RPMI7951 (cell line): Measurements from ENCODE around the gene ZNF556. TPM values are rescaled to one million over a fixed set of nuclear protein-coding genes. Genes with fewer than 3 reads are reported as not detected.

Source experiments
- DNase-seq: peaks from one replicate; pipeline ENCODE4 v3.0.0-alpha.2; 2012; ENCODE audit warnings: low read depth
- total RNA-seq: library from RNA; depleted of rRNA; stranded (reverse); fragments of >200 nt; shearing (Covaris generic); gene quantifications from 2 replicates; pipeline ENCODE4 v1.2.3, GENCODE V29; 2014; rRNA removed

Gene ZNF556
- 0.68 and 1.7 TPM in 2 replicates for total RNA-seq

GRCh38 chr19:2867025-2867991 is at the start of gene ZNF556:
Gene ZNF556, plus strand, starts transcription at chr19:2867335. Its CDS starts 87 bp downstream, at chr19:2867422.
- DNase-seq, result peak; percentile 96

DNA sequence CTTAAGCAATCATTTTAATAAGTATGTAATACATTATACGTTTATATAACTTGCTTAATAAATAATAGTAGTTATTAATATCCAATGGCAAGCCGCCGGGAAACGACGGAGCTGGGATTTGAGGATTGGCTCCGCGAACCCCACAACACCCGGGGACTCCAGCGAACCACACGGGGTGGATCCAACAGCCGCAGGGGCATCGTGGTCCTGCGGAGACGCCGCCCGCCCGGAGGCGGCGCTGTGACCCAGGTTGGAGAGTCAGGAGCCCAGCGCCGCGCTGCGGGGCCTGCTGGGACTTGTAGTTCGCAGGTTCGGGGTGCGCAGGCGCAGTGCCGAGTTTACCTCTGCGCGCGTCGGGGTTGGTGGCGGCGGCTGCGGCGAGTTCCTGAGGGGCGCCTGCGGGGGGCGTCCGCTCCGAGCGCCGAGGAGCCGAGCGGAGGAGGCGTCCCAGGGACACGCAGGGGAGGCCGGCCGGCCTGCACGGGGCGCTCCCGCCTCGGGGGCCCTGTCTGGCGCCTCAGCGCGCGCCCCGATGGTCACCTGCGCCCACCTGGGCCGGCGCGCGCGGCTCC is 47.5 kb upstream of the ZNF556 start, which contains the start of gene ZNF554:
TSS of gene ZNF554 (plus strand) at position 329 of the 572 bp plus-strand sequence. CDS start at position 533, 204 bp downstream.
- DNase-seq, result peak; percentile 92

DNA sequence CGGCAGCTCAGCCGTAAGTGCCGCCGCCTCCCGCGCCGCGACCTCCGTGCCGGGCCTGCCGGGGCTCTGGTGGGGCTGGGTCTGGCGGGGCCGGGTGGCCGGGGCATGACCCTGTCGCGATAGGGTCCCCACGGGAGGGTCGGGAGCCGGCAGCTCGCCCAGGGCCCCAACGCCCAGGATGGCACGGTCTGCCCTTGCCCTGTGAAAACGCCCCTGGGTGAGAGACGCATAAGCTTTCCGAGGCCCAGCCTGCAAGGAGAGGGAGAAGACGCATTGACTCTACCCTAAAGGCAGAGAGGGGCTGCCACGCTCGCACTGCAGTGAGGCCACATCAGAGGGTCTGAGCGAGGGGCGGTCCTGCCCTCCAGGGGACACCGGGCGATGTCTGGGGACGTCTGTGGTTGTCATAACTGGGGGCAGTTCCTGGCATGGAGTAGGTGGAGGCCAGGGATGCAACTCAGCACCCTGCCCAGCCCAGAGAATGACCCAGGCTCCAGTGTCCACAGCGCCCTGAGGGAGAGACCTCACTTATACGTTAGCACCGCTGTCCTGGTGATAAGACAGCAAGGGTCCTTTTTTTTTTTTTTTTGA is 46.9 kb upstream of the ZNF556 start:
- DNase-seq, result no peak

DNA sequence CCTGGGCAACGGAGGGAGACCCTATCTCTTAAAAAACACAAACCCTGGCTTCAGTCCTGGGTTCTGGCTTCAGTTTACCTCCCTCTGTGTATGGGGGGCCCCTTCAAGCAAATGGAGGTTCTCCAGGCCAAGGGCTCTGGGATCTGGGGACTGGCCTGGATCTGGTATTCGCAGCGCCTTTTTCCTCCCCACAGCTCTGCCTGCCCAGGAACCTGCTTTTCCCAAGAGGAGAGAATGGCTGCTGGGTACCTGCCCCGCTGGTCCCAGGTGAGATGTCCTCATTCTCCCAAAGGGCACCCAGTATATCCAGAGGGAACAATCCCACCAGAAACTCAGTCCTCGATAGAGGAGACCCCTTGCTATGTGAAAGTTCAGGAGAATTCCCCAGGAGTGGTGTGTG is 44.3 kb upstream of the ZNF556 start:
- DNase-seq, result no peak

GRCh38 chr19:2823646-2824045 is 43.5 kb upstream of the ZNF556 start:
- DNase-seq, result no peak

DNA sequence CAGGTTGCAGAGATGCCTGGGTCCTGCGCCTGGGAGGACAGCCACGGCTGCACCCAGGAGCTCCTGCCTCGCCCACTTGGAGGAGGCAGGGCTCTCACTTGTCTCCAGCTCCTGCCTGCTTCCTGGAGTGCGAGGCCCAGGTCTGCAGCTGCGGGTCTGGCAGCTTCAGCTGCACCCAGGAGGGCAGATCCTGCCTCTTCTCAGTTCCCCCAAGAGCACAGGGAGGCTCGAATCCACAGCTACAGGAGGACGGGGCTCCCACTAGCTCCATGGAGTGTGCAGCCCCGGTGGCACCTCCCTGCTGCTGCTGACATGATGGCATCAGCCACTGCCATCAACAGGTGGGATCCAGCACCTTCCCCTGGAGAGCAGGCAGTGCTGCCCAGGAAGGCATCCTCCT is 43.0 kb upstream of the ZNF556 start:
- DNase-seq, result no peak

- no peak for DNase-seq
These were observed 40.1 kb upstream of the ZNF556 start for GRCh38 chr19:2827022-2827421.

GRCh38 chr19:2827840-2828489 is 39.2 kb upstream of the ZNF556 start:
- no peak for DNase-seq

GRCh38 chr19:2834294-2834871 is 32.8 kb upstream of the ZNF556 start:
- no peak for DNase-seq

DNA sequence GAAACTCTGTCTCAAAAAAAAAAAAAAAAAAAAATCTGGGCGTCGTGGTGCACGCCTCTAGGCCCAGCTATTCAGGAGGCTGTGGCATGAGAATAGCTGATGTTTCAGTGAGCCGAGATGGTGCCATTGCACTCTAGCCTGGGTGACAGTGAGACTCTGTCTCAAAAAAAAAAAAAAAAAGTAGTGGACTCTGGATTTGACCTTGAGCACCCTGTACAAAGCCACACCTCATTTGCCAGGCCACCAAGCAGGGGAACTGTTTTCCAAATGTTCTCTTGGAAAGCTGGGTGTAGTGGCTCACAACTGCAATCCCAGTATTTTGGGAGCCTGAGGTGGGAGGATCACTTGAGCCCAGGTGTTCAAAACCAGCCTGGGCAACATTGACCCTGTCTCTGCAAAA is 29.7 kb upstream of the ZNF556 start:
- DNase-seq, result no peak

- DNase-seq, result peak; percentile 99
These were observed 26.0 kb upstream of the ZNF556 start, which contains the start of gene ZNF555 for GRCh38 chr19:2840794-2841791. Gene ZNF555, plus strand, starts transcription at chr19:2841475. Its CDS starts 98 bp downstream, at chr19:2841573.

GRCh38 chr19:2841855-2842574 is 25.1 kb upstream of the ZNF556 start:
- no peak for DNase-seq

- no peak for DNase-seq
These were observed 22.0 kb upstream of the ZNF556 start for GRCh38 chr19:2845107-2845506.

DNA sequence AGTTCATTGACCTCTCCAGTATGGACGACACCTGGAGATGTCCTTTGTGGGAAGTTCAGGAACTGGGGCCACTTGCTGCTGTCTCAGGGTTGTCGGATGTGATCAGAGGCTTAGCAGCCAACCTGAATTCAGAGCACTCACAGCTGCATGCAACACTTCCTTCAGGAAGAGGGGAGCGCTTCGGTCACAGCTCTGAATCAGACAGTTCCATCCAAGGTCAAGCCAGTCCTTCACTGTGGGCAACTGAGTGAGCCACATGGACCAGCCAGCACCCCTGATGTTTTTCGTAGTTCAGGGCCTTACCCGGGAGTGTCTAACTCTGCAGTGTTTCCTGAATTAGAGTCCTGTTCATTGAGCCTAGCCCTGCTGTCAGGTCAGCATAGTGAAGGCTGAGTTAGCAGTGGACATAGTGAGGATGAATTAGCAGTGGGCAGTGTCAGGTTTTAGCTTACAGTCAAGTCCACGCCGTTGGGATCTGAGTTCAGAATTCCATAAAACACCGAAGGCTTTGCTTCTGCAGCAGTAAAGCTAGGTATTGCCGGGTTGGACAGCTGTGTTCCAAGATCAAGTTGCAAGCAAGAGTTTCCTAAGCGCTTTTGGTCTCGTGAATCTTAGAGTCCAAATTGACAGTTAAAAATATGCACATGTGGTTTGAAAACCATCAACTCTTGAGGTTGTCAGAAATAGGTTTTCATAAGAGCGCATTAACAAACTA is 20.8 kb upstream of the ZNF556 start:
- no peak for DNase-seq

DNA sequence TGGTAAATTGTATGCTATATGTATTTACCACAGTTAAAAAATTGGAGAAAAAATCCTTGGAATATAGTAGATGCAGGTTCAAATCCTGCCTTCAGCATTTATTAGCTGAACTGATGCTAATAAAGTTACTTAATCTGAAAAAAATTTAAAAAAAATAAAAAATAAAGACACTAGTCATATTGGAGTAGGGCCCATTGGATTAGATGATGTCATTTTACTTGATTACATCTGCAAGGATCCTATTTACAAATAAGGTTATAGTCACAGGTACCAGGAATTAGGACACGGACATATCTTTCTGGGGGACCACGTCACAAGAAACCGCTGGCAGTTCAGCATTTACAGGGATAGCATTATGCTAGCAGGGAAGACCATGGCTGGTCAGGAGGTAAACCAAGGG is 19.6 kb upstream of the ZNF556 start:
- DNase-seq, result no peak

- DNase-seq, result no peak
These were observed 18.5 kb upstream of the ZNF556 start for GRCh38 chr19:2848616-2849015.

DNA sequence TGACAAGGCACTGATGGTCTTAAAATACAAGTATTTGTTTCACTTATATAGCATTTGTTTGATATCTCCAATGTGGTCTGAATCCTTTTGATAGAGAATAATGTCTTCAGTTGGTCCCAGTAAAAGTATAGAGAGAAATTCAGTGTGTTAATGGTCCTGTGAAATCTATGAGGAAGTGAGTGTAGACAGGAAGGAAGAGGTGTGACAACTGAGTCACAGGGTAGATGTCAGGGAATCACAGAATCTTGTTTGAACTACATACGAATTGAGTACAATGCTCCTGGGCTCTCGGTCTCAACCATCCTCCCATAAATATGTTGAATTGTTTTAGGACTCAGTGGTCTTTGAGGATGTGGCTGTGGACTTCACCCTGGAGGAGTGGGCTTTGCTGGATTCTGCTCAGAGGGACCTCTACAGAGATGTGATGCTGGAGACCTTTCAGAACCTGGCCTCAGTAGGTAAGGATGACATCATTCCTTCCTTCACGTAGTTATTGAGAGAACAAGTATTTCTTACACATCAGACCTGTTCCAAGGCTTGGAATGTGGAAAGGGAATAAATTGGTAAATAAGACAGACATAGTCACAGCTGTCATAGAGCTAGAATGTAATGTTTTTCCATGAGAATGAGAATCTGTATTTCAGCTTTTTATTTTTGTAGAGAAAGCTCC is 16.7 kb upstream of the ZNF556 start:
- no peak for DNase-seq

GRCh38 chr19:2852598-2852997 is 14.5 kb upstream of the ZNF556 start:
- DNase-seq, result no peak
